H7 (cell line): ENCODE results near the gene KCNB1. TPM values are rescaled to one million over a fixed set of nuclear protein-coding genes. Genes with fewer than 3 reads are reported as not detected.
A peak's percentile ranks its signal among the peaks of the same experiment; 100 is the strongest.

ENCODE experiments used
- DNase-seq: peaks from one replicate; pipeline ENCODE4 v3.0.0; 2012
- H3K27me3 ChIP-seq: 2 replicates; pipeline ENCODE4 v1.6.0; 2011; ENCODE audit warnings: mild to moderate bottlenecking, low read length; ENCODE audit not compliant: control insufficient read depth, insufficient read depth
- H3K36me3 ChIP-seq: replicated peaks from 2 replicates; pipeline ENCODE4 v1.5.1; 2011; ENCODE audit warnings: low read length; ENCODE audit not compliant: control insufficient read depth, insufficient read depth
- H3K4me3 ChIP-seq: 2 replicates; pipeline ENCODE4 v1.5.1; 2011; ENCODE audit warnings: low read depth, mild to moderate bottlenecking, control low read depth, low read length, moderate library complexity; ENCODE audit not compliant: insufficient read depth
- total RNA-seq: library from RNA; depleted of rRNA; stranded (reverse); fragments of >200 nt; shearing (Covaris generic); gene quantifications from 2 replicates; pipeline ENCODE4 v1.2.3, GENCODE V29; 2014

The KCNB1 gene
- total RNA-seq, 1 experiment from 2014 or later, result 0.48 TPM

- Histone ChIP-seq H3K36me3 (no peaks in the 10 kb centered on the region), H3K27me3 (peaks cover 16% of the 10 kb centered on the region), H3K4me3 (peak overlapping the region; percentile 47)
- peak; percentile 94 for DNase-seq
These were observed 2.0 kb upstream of the KCNB1 start for GRCh38 chr20:49484180-49485140.

GRCh38 chr20:49483696-49484123 lies 1.2 kb upstream of the KCNB1 start:
- DNase-seq, result no peak
- Histone ChIP-seq H3K27me3 (peaks cover 16% of the 10 kb centered on the region), H3K4me3 (peak overlapping the region; percentile 56), H3K36me3 (no peaks in the 10 kb centered on the region)

- no peaks in the 10 kb centered on the region for H3K36me3 ChIP-seq
- peak; percentile 87 for DNase-seq
- H3K27me3 ChIP-seq, result peaks cover 16% of the 10 kb centered on the region
- peak overlapping the region; percentile 56 for H3K4me3 ChIP-seq
These were observed 689 bp upstream of the KCNB1 start for GRCh38 chr20:49483018-49483695.

- H3K4me3 ChIP-seq, result peak overlapping the region; percentile 10; the same call in 1 of the 2 replicates
- H3K36me3 ChIP-seq, result no peaks in the 10 kb centered on the region
- H3K27me3 ChIP-seq, result peaks cover 16% of the 10 kb centered on the region
- no peak for DNase-seq
These were observed 295 bp downstream of the KCNB1 start for GRCh38 chr20:49482173-49482572.

GRCh38 chr20:49481116-49481515 lies 1.4 kb downstream of the KCNB1 start:
- Histone ChIP-seq H3K27me3 (peaks cover 16% of the 10 kb centered on the region), H3K4me3 (no peak overlapping the region), H3K36me3 (no peaks in the 10 kb centered on the region)
- no peak for DNase-seq

GRCh38 chr20:49480236-49480635 lies 2.2 kb downstream of the KCNB1 start:
- DNase-seq, result no peak
- H3K36me3 ChIP-seq, result no peaks in the 10 kb centered on the region
- H3K4me3 ChIP-seq, result no peak overlapping the region
- peaks cover 14% of the 10 kb centered on the region for H3K27me3 ChIP-seq

- no peak for DNase-seq
- Histone ChIP-seq H3K36me3 (no peaks in the 10 kb centered on the region), H3K4me3 (no peak overlapping the region), H3K27me3 (peaks cover 14% of the 10 kb centered on the region)
These were observed 2.7 kb downstream of the KCNB1 start for GRCh38 chr20:49479785-49480184.

GRCh38 chr20:49478754-49479689 lies 3.4 kb downstream of the KCNB1 start:
- Histone ChIP-seq H3K27me3 (peaks cover 12% of the 10 kb centered on the region), H3K36me3 (no peaks in the 10 kb centered on the region), H3K4me3 (no peak overlapping the region)
- DNase-seq, result no peak

- H3K36me3 ChIP-seq, result no peaks in the 10 kb centered on the region
- H3K27me3 ChIP-seq, result peaks cover 9% of the 10 kb centered on the region
- no peak overlapping the region for H3K4me3 ChIP-seq
- no peak for DNase-seq
These were observed 4.2 kb downstream of the KCNB1 start for GRCh38 chr20:49478266-49478665.

- no peaks in the 10 kb centered on the region for H3K36me3 ChIP-seq
- no peak overlapping the region for H3K4me3 ChIP-seq
- DNase-seq, result peak; percentile 54
- peaks cover 7% of the 10 kb centered on the region for H3K27me3 ChIP-seq
These were observed 5.3 kb downstream of the KCNB1 start for GRCh38 chr20:49477200-49477599.

- Histone ChIP-seq H3K27me3 (no peaks in the 10 kb centered on the region), H3K4me3 (no peak overlapping the region), H3K36me3 (no peaks in the 10 kb centered on the region)
- no peak for DNase-seq
These were observed 6.5 kb downstream of the KCNB1 start for GRCh38 chr20:49476016-49476355.

GRCh38 chr20:49475292-49476015 lies 7.0 kb downstream of the KCNB1 start:
- no peak for DNase-seq
- H3K4me3 ChIP-seq, result no peak overlapping the region

GRCh38 chr20:49471397-49471796 lies 11.1 kb downstream of the KCNB1 start:
- no peak for DNase-seq
- Histone ChIP-seq H3K27me3 (no peaks in the 10 kb centered on the region), H3K36me3 (no peaks in the 10 kb centered on the region)

More at GRCh38 chr20:49475292-49476015, 7.0 kb downstream of the KCNB1 start:
- Histone ChIP-seq H3K36me3 (no peaks in the 10 kb centered on the region), H3K27me3 (no peaks in the 10 kb centered on the region)

GRCh38 chr20:49470922-49471321 lies 11.5 kb downstream of the KCNB1 start:
- Histone ChIP-seq H3K27me3 (no peaks in the 10 kb centered on the region), H3K4me3 (no peak overlapping the region), H3K36me3 (no peaks in the 10 kb centered on the region)
- no peak for DNase-seq

More at GRCh38 chr20:49471397-49471796, 11.1 kb downstream of the KCNB1 start:
- no peak overlapping the region for H3K4me3 ChIP-seq
